ENCODE results near the gene GPATCH8.
"Not testable (repeated sequence)": the region's sequence is repeated elsewhere in the genome, so short reads cannot be mapped to it uniquely, and the experiment has no call there.

GPATCH8 gene

GRCh38 chr17:44372036-44372435, 131.2 kb downstream of the GPATCH8 start:
- no peak for DNase-seq (ENCODE audit: low read depth)
- H3K4me3 ChIP-seq (ENCODE audit: low read length): no peak overlapping the region
- TF ChIP-seq CTCF (conservative IDR thresholded peaks at IDR 0.05; ENCODE audit: low read length): no peak

- not testable (repeated sequence) for H3K4me3 ChIP-seq (ENCODE audit: low read length); DNase-seq (ENCODE audit: low read depth)
These were observed 133.7 kb downstream of the GPATCH8 start for GRCh38 chr17:44369414-44370023.

- not testable (repeated sequence) for H3K4me3 ChIP-seq (ENCODE audit: low read length); DNase-seq (ENCODE audit: low read depth)
These were observed 134.6 kb downstream of the GPATCH8 start for GRCh38 chr17:44368391-44369243.

- no peak overlapping the region for H3K4me3 ChIP-seq (ENCODE audit: low read length)
- no peak for DNase-seq (ENCODE audit: low read depth)
- TF ChIP-seq CTCF (conservative IDR thresholded peaks at IDR 0.05; ENCODE audit: low read length): no peak
These were observed 135.8 kb downstream of the GPATCH8 start for GRCh38 chr17:44367231-44367979.

- not testable (repeated sequence) for H3K4me3 ChIP-seq (ENCODE audit: low read length); DNase-seq (ENCODE audit: low read depth)
These were observed 138.2 kb downstream of the GPATCH8 start for GRCh38 chr17:44365051-44365450.

GRCh38 chr17:44363613-44364159, 139.5 kb downstream of the GPATCH8 start, which contains the start of gene FAM171A2:
TSS of gene FAM171A2 (minus strand) at chr17:44363853. CDS start at chr17:44363714, 139 bp downstream.
- DNase-seq (ENCODE audit: low read depth): peak; percentile 47
- peak; percentile 38 for TF ChIP-seq CTCF (conservative IDR thresholded peaks at IDR 0.05; ENCODE audit: low read length)
- H3K4me3 ChIP-seq (ENCODE audit: low read length): peak within 1 kb of the TSS; percentile 66

GRCh38 chr17:44362949-44363612, 140.1 kb downstream of the GPATCH8 start:
- no peak for DNase-seq (ENCODE audit: low read depth)
- peak overlapping the region; percentile 66 for H3K4me3 ChIP-seq (ENCODE audit: low read length)
- TF ChIP-seq CTCF (conservative IDR thresholded peaks at IDR 0.05; ENCODE audit: low read length): no peak

- H3K4me3 ChIP-seq (ENCODE audit: low read length): peak overlapping the region; percentile 66
- TF ChIP-seq CTCF (conservative IDR thresholded peaks at IDR 0.05; ENCODE audit: low read length): no peak
- DNase-seq (ENCODE audit: low read depth): no peak
These were observed 140.7 kb downstream of the GPATCH8 start for GRCh38 chr17:44362459-44362948.
